Fibroblast of peridontal ligament (primary cell): ENCODE measurements around the gene PHACTR2.
A peak's percentile ranks its signal among the peaks of the same experiment; 100 is the strongest.
"Not testable (repeated sequence)": the region's sequence is repeated elsewhere in the genome, so short reads cannot be mapped to it uniquely, and the experiment has no call there.

Experiments used
- DNase-seq: peaks from one replicate; pipeline ENCODE4 v3.0.0-alpha.2; 2010; ENCODE audit errors: extremely low read depth

The PHACTR2 gene

GRCh38 chr6:143766185-143766553, 88.4 kb downstream of the PHACTR2 start:
- DNase-seq = no peak

GRCh38 chr6:143767433-143767832, 89.7 kb downstream of the PHACTR2 start:
- DNase-seq = no peak

- no peak for DNase-seq
Observed at GRCh38 chr6:143772116-143773086, 94.6 kb downstream of the PHACTR2 start.

- peak; percentile 48 for DNase-seq
Observed at GRCh38 chr6:143773506-143774150, 95.9 kb downstream of the PHACTR2 start.

- no peak for DNase-seq
Observed at GRCh38 chr6:143774347-143774746, 96.6 kb downstream of the PHACTR2 start.

GRCh38 chr6:143775336-143775735, 97.6 kb downstream of the PHACTR2 start:
- DNase-seq = no peak

- no peak for DNase-seq
Observed at GRCh38 chr6:143778926-143779325, 101.2 kb downstream of the PHACTR2 start.

- peak; percentile 92 for DNase-seq
Observed at GRCh38 chr6:143782481-143782880, 104.7 kb downstream of the PHACTR2 start.

- DNase-seq = no peak
Observed at GRCh38 chr6:143783077-143783476, 105.3 kb downstream of the PHACTR2 start.

GRCh38 chr6:143784316-143784715, 106.6 kb downstream of the PHACTR2 start:
- DNase-seq = no peak

- DNase-seq = not testable (repeated sequence)
Observed at GRCh38 chr6:143786371-143786770, 108.6 kb downstream of the PHACTR2 start.

GRCh38 chr6:143792402-143793279, 114.9 kb downstream of the PHACTR2 start:
- DNase-seq = no peak

- no peak for DNase-seq
Observed at GRCh38 chr6:143793280-143793619, 115.5 kb downstream of the PHACTR2 start.

- DNase-seq = not testable (repeated sequence)
Observed at GRCh38 chr6:143796551-143796950, 118.8 kb downstream of the PHACTR2 start.

GRCh38 chr6:143798487-143798886, 120.7 kb downstream of the PHACTR2 start:
- not testable (repeated sequence) for DNase-seq

- DNase-seq = peak; percentile 75
Observed at GRCh38 chr6:143802833-143803565, 125.2 kb downstream of the PHACTR2 start.

- DNase-seq = no peak
Observed at GRCh38 chr6:143803769-143804568, 126.2 kb downstream of the PHACTR2 start.

- DNase-seq = no peak
Observed at GRCh38 chr6:143804835-143805239, 127.1 kb downstream of the PHACTR2 start.

GRCh38 chr6:143806282-143807102, 128.7 kb downstream of the PHACTR2 start:
- DNase-seq = peak; percentile 78
